Liver (tissue), 3 donors: Measurements from ENCODE around the gene SLIT3.

Experiments used
- JUND ChIP-seq, 2 donors: IDR thresholded peaks; 2 replicates each; pipeline ENCODE4 v1.6.1; 2016; ENCODE audit warnings: antibody characterized with exemption in 2 of 2
- TF ChIP-seq, protein P1 (sequence below): fragments of 150-350 bp; IDR thresholded peaks from 2 replicates; pipeline ENCODE4 v1.5.1; 2017; ENCODE audit warnings: improper control_type of control experiment, low read depth, low read length; ENCODE audit not compliant: missing input control
- TF ChIP-seq, protein P2 (sequence below): IDR thresholded peaks from 2 replicates; pipeline ENCODE4 v1.6.1; 2016; ENCODE audit warnings: antibody characterized with exemption
- TF ChIP-seq, protein P3 (sequence below): IDR thresholded peaks from 2 replicates; pipeline ENCODE4 v1.6.1; 2016; ENCODE audit warnings: antibody characterized with exemption, mild to moderate bottlenecking
- donor health status: healthy.
- donor health status: healthy.

GRCh38 chr5:169190849-169191248 is 110.1 kb downstream of the SLIT3 start:
- TF ChIP-seq JUND (IDR thresholded peaks at IDR 0.05) = no peak
- TF ChIP-seq, protein P1, sequence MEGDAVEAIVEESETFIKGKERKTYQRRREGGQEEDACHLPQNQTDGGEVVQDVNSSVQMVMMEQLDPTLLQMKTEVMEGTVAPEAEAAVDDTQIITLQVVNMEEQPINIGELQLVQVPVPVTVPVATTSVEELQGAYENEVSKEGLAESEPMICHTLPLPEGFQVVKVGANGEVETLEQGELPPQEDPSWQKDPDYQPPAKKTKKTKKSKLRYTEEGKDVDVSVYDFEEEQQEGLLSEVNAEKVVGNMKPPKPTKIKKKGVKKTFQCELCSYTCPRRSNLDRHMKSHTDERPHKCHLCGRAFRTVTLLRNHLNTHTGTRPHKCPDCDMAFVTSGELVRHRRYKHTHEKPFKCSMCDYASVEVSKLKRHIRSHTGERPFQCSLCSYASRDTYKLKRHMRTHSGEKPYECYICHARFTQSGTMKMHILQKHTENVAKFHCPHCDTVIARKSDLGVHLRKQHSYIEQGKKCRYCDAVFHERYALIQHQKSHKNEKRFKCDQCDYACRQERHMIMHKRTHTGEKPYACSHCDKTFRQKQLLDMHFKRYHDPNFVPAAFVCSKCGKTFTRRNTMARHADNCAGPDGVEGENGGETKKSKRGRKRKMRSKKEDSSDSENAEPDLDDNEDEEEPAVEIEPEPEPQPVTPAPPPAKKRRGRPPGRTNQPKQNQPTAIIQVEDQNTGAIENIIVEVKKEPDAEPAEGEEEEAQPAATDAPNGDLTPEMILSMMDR = no peak
- TF ChIP-seq, protein P2, sequence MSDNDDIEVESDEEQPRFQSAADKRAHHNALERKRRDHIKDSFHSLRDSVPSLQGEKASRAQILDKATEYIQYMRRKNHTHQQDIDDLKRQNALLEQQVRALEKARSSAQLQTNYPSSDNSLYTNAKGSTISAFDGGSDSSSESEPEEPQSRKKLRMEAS = no peak
- TF ChIP-seq, protein P3, sequence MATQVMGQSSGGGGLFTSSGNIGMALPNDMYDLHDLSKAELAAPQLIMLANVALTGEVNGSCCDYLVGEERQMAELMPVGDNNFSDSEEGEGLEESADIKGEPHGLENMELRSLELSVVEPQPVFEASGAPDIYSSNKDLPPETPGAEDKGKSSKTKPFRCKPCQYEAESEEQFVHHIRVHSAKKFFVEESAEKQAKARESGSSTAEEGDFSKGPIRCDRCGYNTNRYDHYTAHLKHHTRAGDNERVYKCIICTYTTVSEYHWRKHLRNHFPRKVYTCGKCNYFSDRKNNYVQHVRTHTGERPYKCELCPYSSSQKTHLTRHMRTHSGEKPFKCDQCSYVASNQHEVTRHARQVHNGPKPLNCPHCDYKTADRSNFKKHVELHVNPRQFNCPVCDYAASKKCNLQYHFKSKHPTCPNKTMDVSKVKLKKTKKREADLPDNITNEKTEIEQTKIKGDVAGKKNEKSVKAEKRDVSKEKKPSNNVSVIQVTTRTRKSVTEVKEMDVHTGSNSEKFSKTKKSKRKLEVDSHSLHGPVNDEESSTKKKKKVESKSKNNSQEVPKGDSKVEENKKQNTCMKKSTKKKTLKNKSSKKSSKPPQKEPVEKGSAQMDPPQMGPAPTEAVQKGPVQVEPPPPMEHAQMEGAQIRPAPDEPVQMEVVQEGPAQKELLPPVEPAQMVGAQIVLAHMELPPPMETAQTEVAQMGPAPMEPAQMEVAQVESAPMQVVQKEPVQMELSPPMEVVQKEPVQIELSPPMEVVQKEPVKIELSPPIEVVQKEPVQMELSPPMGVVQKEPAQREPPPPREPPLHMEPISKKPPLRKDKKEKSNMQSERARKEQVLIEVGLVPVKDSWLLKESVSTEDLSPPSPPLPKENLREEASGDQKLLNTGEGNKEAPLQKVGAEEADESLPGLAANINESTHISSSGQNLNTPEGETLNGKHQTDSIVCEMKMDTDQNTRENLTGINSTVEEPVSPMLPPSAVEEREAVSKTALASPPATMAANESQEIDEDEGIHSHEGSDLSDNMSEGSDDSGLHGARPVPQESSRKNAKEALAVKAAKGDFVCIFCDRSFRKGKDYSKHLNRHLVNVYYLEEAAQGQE = no peak
